H9 (cell line): ENCODE data around the gene NEK6. TPM values are rescaled to one million over a fixed set of nuclear protein-coding genes. Genes with fewer than 3 reads are reported as not detected.

ENCODE experiments used
- DNase-seq: peaks from one replicate; pipeline ENCODE4 v3.0.0-alpha.2; 2017
- H2AFZ ChIP-seq: one replicate; pipeline ENCODE4 v1.6.1; 2013; ENCODE audit warnings: mild to moderate bottlenecking, low read length, control low read depth, moderate library complexity
- H2AK5ac ChIP-seq: 2 replicates; pipeline ENCODE4 v1.6.1; 2013; ENCODE audit warnings: low read length, control low read depth, mixed read lengths; ENCODE audit not compliant: insufficient read length
- H2BK120ac ChIP-seq: one replicate; pipeline ENCODE4 v1.6.1; 2013; ENCODE audit warnings: low read depth, mild to moderate bottlenecking, low read length, control low read depth, inconsistent platforms; ENCODE audit not compliant: poor library complexity, severe bottlenecking
- H2BK12ac ChIP-seq: 2 replicates; pipeline ENCODE4 v1.6.1; 2013; ENCODE audit warnings: low read length, control low read depth, mixed read lengths, low read depth; ENCODE audit not compliant: insufficient read length
- H2BK15ac ChIP-seq: 2 replicates; pipeline ENCODE4 v1.6.1; 2013; ENCODE audit warnings: low read depth, low read length, control low read depth
- H2BK20ac ChIP-seq: one replicate; pipeline ENCODE4 v1.6.1; 2013; ENCODE audit warnings: low read depth, mild to moderate bottlenecking, low read length, control low read depth, inconsistent platforms; ENCODE audit not compliant: poor library complexity, severe bottlenecking
- H2BK5ac ChIP-seq: 2 replicates; pipeline ENCODE4 v1.6.1; 2013; ENCODE audit warnings: low read length, control low read depth, mixed read lengths; ENCODE audit not compliant: insufficient read length
- H3K14ac ChIP-seq: 2 replicates; pipeline ENCODE4 v1.6.1; 2013; ENCODE audit warnings: low read length, control low read depth; ENCODE audit not compliant: insufficient read depth
- H3K18ac ChIP-seq: 2 replicates; pipeline ENCODE4 v1.6.1; 2013; ENCODE audit warnings: low read depth, mild to moderate bottlenecking, mixed read lengths, low read length, control low read depth; ENCODE audit not compliant: insufficient read length
- H3K23ac ChIP-seq: 2 replicates; pipeline ENCODE4 v1.6.1; 2013; ENCODE audit warnings: low read length, control low read depth, mixed read lengths, low read depth; ENCODE audit not compliant: insufficient read length
- H3K23me2 ChIP-seq: 2 replicates; pipeline ENCODE4 v1.6.1; 2013; ENCODE audit warnings: low read depth, mild to moderate bottlenecking, mixed read lengths, low read length, control low read depth; ENCODE audit not compliant: insufficient read length, poor library complexity, severe bottlenecking
- H3K27ac ChIP-seq: 2 replicates; pipeline ENCODE4 v1.5.1; 2013; ENCODE audit warnings: low read length, control low read depth, mixed read lengths, low read depth; ENCODE audit not compliant: insufficient read length
- H3K27me3 ChIP-seq: 2 replicates; pipeline ENCODE4 v1.6.1; 2013; ENCODE audit warnings: low read length, control low read depth, inconsistent platforms; ENCODE audit not compliant: insufficient read depth
- H3K4ac ChIP-seq: 2 replicates; pipeline ENCODE4 v1.6.1; 2013; ENCODE audit warnings: low read depth, mild to moderate bottlenecking, control low read depth, inconsistent platforms, low read length, moderate library complexity
- H3K4me1 ChIP-seq: 2 replicates; pipeline ENCODE4 v1.6.1; 2013; ENCODE audit warnings: low read length, control low read depth, inconsistent platforms; ENCODE audit not compliant: insufficient read depth
- H3K4me2 ChIP-seq: 2 replicates; pipeline ENCODE4 v1.6.1; 2013; ENCODE audit warnings: low read length, control low read depth, mixed read lengths; ENCODE audit not compliant: insufficient read length, insufficient read depth
- H3K56ac ChIP-seq: 2 replicates; pipeline ENCODE4 v1.6.1; 2013; ENCODE audit warnings: low read depth, mild to moderate bottlenecking, mixed read lengths, low read length, control low read depth; ENCODE audit not compliant: insufficient read length
- H3K79me1 ChIP-seq: 2 replicates; pipeline ENCODE4 v1.6.1; 2013; ENCODE audit warnings: low read depth, mild to moderate bottlenecking, moderate library complexity, low read length, control low read depth, inconsistent platforms; ENCODE audit not compliant: insufficient read depth, poor library complexity, severe bottlenecking
- H3K79me2 ChIP-seq: 2 replicates; pipeline ENCODE4 v1.6.1; 2013; ENCODE audit warnings: low read length, control low read depth, inconsistent platforms; ENCODE audit not compliant: insufficient read depth
- H3K9ac ChIP-seq: 2 replicates; pipeline ENCODE4 v1.6.1; 2013; ENCODE audit warnings: low read length, control low read depth, mixed read lengths; ENCODE audit not compliant: insufficient read length; ENCODE audit errors: extremely low read depth
- H3K9me3 ChIP-seq: one replicate; pipeline ENCODE4 v1.6.1; 2013; ENCODE audit warnings: low read depth, low read length, inconsistent platforms; ENCODE audit not compliant: control insufficient read depth
- H3T11ph ChIP-seq: one replicate; pipeline ENCODE4 v1.6.1; 2013; ENCODE audit warnings: mild to moderate bottlenecking, low read length, control low read depth, inconsistent platforms
- H4K20me1 ChIP-seq: one replicate; pipeline ENCODE4 v1.6.1; 2013; ENCODE audit not compliant: control insufficient read depth, insufficient read length, insufficient read depth
- H4K5ac ChIP-seq: 2 replicates; pipeline ENCODE4 v1.6.1; 2013; ENCODE audit warnings: low read depth, mild to moderate bottlenecking, mixed read lengths, low read length, control low read depth; ENCODE audit not compliant: insufficient read length
- H4K8ac ChIP-seq: replicated peaks from 2 replicates; pipeline ENCODE4 v1.6.1; 2013; ENCODE audit warnings: low read length, control low read depth, mixed read lengths, low read depth; ENCODE audit not compliant: insufficient read length
- H4K91ac ChIP-seq: 2 replicates; pipeline ENCODE4 v1.6.1; 2013; ENCODE audit warnings: low read depth, mild to moderate bottlenecking, moderate library complexity, mixed read lengths, low read length, control low read depth; ENCODE audit not compliant: insufficient read length
- H3K27ac Mint-ChIP-seq, 3 experiments: 2 replicates in 2 of 3; 3 replicates in 1 of 3; pipeline ENCODE4 v1.8.0; 2020 to 2021; ENCODE audit warnings: mixed read lengths in 3 of 3, mild to moderate bottlenecking in 1 of 3, moderate library complexity in 1 of 3
- H3K27me3 Mint-ChIP-seq: 2 replicates; pipeline ENCODE4 v1.8.0; 2021; ENCODE audit warnings: low read depth, mild to moderate bottlenecking, moderate library complexity, mixed read lengths
- H3K36me3 Mint-ChIP-seq, 3 experiments: 2 replicates in 2 of 3; 3 replicates in 1 of 3; pipeline ENCODE4 v1.8.0; 2020 to 2021; ENCODE audit warnings: low read depth in 3 of 3, mixed read lengths in 3 of 3; ENCODE audit not compliant: insufficient read depth in 1 of 3
- H3K4me1 Mint-ChIP-seq, 2 experiments: 2 replicates each; pipeline ENCODE4 v1.8.0; 2020; ENCODE audit warnings: mixed read lengths in 2 of 2
- H3K4me3 Mint-ChIP-seq, 2 experiments: 2 replicates in 1 of 2; 3 replicates in 1 of 2; pipeline ENCODE4 v1.8.0; 2020 to 2021; ENCODE audit warnings: mild to moderate bottlenecking in 2 of 2, mixed read lengths in 2 of 2, moderate library complexity in 1 of 2
- H3K9me3 Mint-ChIP-seq, 2 experiments: 2 replicates in 1 of 2; 3 replicates in 1 of 2; pipeline ENCODE4 v1.8.0; 2020; ENCODE audit warnings: mild to moderate bottlenecking in 2 of 2, mixed read lengths in 2 of 2, moderate library complexity in 1 of 2
- WGBS: extraction: QIAGEN DNeasy Blood & Tissue Kit; methylation state at CpG from one replicate; pipeline ENCODE4 v1.1.7; 2013; ENCODE audit warnings: missing lambda C conversion rate, low lambda C conversion rate, mixed read lengths; ENCODE audit not compliant: insufficient read length; ENCODE audit errors: extremely low coverage; 5-methylcytosine and 5-hydroxymethylcytosine counted together
- total RNA-seq: library from RNA; stranded (reverse); gene quantifications from 2 replicates; pipeline ENCODE4 v1.2.1, GENCODE V29; 2021
- TF ChIP-seq, protein P1 (sequence below): fragments of 200-600 bp; sonication (generic); conservative IDR thresholded peaks from 3 replicates; pipeline ENCODE4 v1.8.0; 2021; ENCODE audit warnings: antibody characterized with exemption, mild to moderate bottlenecking

Gene NEK6
- total RNA-seq, 1 experiment from 2014 or later = 14.3 TPM

DNA sequence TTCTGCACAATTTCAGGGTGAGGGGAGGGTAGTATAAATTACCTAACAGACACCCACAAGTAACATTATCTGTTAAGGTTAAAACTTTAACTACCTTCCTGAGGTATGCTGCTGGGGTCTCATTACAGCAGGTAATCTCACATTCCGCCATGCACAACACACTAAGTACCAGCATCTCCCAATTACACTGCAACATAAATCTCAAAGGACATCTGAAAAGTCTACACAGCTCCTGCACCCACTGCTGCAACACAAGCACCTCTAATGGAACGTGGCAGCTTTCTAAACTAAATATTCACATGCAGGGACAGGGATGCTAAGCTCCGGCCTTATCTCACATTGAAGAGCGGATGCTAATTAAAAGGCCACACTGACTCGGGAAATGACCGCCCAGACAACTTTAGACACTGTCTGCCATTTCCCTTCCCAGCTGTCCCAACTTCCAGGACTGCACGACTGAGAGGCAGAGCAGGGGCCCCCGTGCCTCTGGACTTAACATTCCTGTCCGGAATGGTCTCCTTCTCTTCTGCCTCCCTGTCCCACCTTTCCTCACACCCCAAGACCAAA, 111.6 kb downstream of the NEK6 start:
- H3K14ac ChIP-seq = no peak overlapping the region
- H3K27me3 ChIP-seq = no peaks in the 10 kb centered on the region
- no peaks in the 10 kb centered on the region for H3K27me3 Mint-ChIP-seq
- H3K9me3 ChIP-seq = no peaks in the 10 kb centered on the region
- H4K8ac ChIP-seq = no peak overlapping the region
- H2AFZ ChIP-seq = no peak overlapping the region
- H3K23me2 ChIP-seq = no peaks in the 10 kb centered on the region
- no peak overlapping the region for H2BK20ac ChIP-seq
- H3K27ac ChIP-seq = no peak overlapping the region
- peaks cover 22 to 31% of the 10 kb centered on the region in 2 experiments for H3K4me1 Mint-ChIP-seq
- H2BK5ac ChIP-seq = no peak overlapping the region
- H3K18ac ChIP-seq = no peak overlapping the region
- no CpG with 5 or more reads among the region's 9 CpGs for WGBS
- no peak overlapping the region for H3K9ac ChIP-seq
- no peaks in the 10 kb centered on the region for H4K20me1 ChIP-seq
- H3K4me3 Mint-ChIP-seq = no peak overlapping the region
- no peak overlapping the region for H2BK120ac ChIP-seq
- no peak overlapping the region for H3K4ac ChIP-seq
- H4K91ac ChIP-seq = no peak overlapping the region
- H3K56ac ChIP-seq = no peak overlapping the region
- DNase-seq = no peak
- H4K5ac ChIP-seq = no peak overlapping the region
- H3K9me3 Mint-ChIP-seq = peaks cover 0 to 3% of the 10 kb centered on the region in 2 experiments; a peak in 2 of 5 replicates
- H3K79me1 ChIP-seq = peaks cover 2% of the 10 kb centered on the region
- H3K36me3 Mint-ChIP-seq = peaks cover 5 to 9% (median 6%) of the 10 kb centered on the region in 3 experiments
- H3K79me2 ChIP-seq = peaks cover 2% of the 10 kb centered on the region; the same call in 1 of the 2 replicates
- H3K23ac ChIP-seq = no peak overlapping the region
- no peak overlapping the region for H2BK15ac ChIP-seq
- TF ChIP-seq, protein P1, sequence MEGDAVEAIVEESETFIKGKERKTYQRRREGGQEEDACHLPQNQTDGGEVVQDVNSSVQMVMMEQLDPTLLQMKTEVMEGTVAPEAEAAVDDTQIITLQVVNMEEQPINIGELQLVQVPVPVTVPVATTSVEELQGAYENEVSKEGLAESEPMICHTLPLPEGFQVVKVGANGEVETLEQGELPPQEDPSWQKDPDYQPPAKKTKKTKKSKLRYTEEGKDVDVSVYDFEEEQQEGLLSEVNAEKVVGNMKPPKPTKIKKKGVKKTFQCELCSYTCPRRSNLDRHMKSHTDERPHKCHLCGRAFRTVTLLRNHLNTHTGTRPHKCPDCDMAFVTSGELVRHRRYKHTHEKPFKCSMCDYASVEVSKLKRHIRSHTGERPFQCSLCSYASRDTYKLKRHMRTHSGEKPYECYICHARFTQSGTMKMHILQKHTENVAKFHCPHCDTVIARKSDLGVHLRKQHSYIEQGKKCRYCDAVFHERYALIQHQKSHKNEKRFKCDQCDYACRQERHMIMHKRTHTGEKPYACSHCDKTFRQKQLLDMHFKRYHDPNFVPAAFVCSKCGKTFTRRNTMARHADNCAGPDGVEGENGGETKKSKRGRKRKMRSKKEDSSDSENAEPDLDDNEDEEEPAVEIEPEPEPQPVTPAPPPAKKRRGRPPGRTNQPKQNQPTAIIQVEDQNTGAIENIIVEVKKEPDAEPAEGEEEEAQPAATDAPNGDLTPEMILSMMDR = no peak
- no peak overlapping the region for H2AK5ac ChIP-seq
- no peak overlapping the region for H3K4me2 ChIP-seq
- peak overlapping the region in 1 of 3 experiments; percentile 4; a peak in 2 of 7 replicates for H3K27ac Mint-ChIP-seq
- no peak overlapping the region for H2BK12ac ChIP-seq
- H3T11ph ChIP-seq = no peak overlapping the region
- peaks cover 2% of the 10 kb centered on the region; the same call in 1 of the 2 replicates for H3K4me1 ChIP-seq
